Renal cortical epithelial cell (primary cell): ENCODE data around the gene MAN1C1. TPM values are rescaled to one million over a fixed set of nuclear protein-coding genes. Genes with fewer than 3 reads are reported as not detected.

ENCODE experiments used
- DNase-seq: peaks from one replicate; pipeline ENCODE4 v3.0.0-alpha.2; 2011; ENCODE audit warnings: low read depth
- total RNA-seq: library from RNA; depleted of rRNA; stranded (reverse); fragments of >200 nt; gene quantifications from 2 replicates; pipeline ENCODE4 v1.2.3, GENCODE V29; 2014

The MAN1C1 gene
- total RNA-seq: 0.10 TPM in 1 of 2 replicates, not detected in the other

GRCh38 chr1:25616095-25616986 is at the start of gene MAN1C1:
Gene MAN1C1 (plus strand): TSS chr1:25616791. CDS start chr1:25617798, 1,007 bp downstream.
- peak; percentile 24 for DNase-seq

- no peak for DNase-seq
These were observed 48.9 kb upstream of the MAN1C1 start for GRCh38 chr1:25567710-25568089.

GRCh38 chr1:25568090-25568833 is 48.3 kb upstream of the MAN1C1 start:
- DNase-seq: no peak

GRCh38 chr1:25568834-25569596 is 47.6 kb upstream of the MAN1C1 start:
- no peak for DNase-seq

GRCh38 chr1:25569597-25570396 is 46.8 kb upstream of the MAN1C1 start:
- no peak for DNase-seq

- no peak for DNase-seq
These were observed 45.6 kb upstream of the MAN1C1 start for GRCh38 chr1:25570798-25571521.

- no peak for DNase-seq
These were observed 45.0 kb upstream of the MAN1C1 start for GRCh38 chr1:25571522-25571970.

GRCh38 chr1:25572107-25572506 is 44.5 kb upstream of the MAN1C1 start:
- DNase-seq: no peak

GRCh38 chr1:25572708-25573590 is 43.6 kb upstream of the MAN1C1 start:
- peak; percentile 18 for DNase-seq

- DNase-seq: peak; percentile 69
These were observed 43.0 kb upstream of the MAN1C1 start for GRCh38 chr1:25573591-25573930.

GRCh38 chr1:25573961-25574360 is 42.6 kb upstream of the MAN1C1 start:
- no peak for DNase-seq

GRCh38 chr1:25575191-25575590 is 41.4 kb upstream of the MAN1C1 start:
- DNase-seq: no peak

- DNase-seq: no peak
These were observed 40.0 kb upstream of the MAN1C1 start for GRCh38 chr1:25576459-25577133.

- DNase-seq: no peak
These were observed 39.3 kb upstream of the MAN1C1 start for GRCh38 chr1:25577134-25577920.

GRCh38 chr1:25579292-25580252 is 37.0 kb upstream of the MAN1C1 start:
- no peak for DNase-seq

- DNase-seq: no peak
These were observed 35.7 kb upstream of the MAN1C1 start for GRCh38 chr1:25580927-25581326.

GRCh38 chr1:25581764-25582163 is 34.8 kb upstream of the MAN1C1 start:
- DNase-seq: no peak
